HepG2 (cell line): ENCODE data around the gene ANKRD11. TPM values are rescaled to one million over a fixed set of nuclear protein-coding genes. Genes with fewer than 3 reads are reported as not detected.

Source experiments
- ATAC-seq: fragments of 200-7000 bp; cut with Tn5 transposase; 3 replicates; pipeline ENCODE4 v1.9.1; 2020; ENCODE audit warnings: mild to moderate bottlenecking, moderate library complexity
- BruUV-seq: library from RNA; stranded (reverse); fragments of 400-500 nt; replicated peaks from 2 replicates; lab custom pipeline; 2021; lab: Mats Ljungman, UMichigan
- CTCF ChIA-PET: fragments of 300-600 bp; formaldehyde crosslinking; extraction: SDS; loops from one replicate; lab custom pipeline; 2021; ENCODE audit warnings: low total read pairs, inconsistent platforms, low intra/inter-chr PET ratio; lab: Yijun Ruan, JAX
- POLR2A ChIA-PET: fragments of 350-600 bp; sonication (Branson Sonifier 250); formaldehyde crosslinking; loops from one replicate; lab custom pipeline; 2020; ENCODE audit warnings: antibody characterized with exemption, inconsistent platforms; lab: Yijun Ruan, JAX
- DNase-seq: peaks from one replicate; pipeline ENCODE4 v3.0.0-alpha.2; 2015; ENCODE audit warnings: low spot score
- FAIRE-seq: peaks from 3 replicates; lab custom pipeline; 2011; peaks lifted over from hg19 to GRCh38; lab: Jason Lieb, UNC
- H2AFZ ChIP-seq: one replicate; pipeline ENCODE4 v1.6.1; 2011; ENCODE audit warnings: low read length, inconsistent platforms
- H3K27ac ChIP-seq: fragments of 300-600 bp; 3 replicates; pipeline ENCODE4 v1.8.0; 2011; ENCODE audit warnings: mixed run types, mild to moderate bottlenecking, mixed read lengths, low read length, inconsistent platforms; ENCODE audit not compliant: insufficient read depth; ENCODE audit errors: extremely low read length
- H3K27me3 ChIP-seq, 2 experiments: fragments of 200-600 bp in 1 of 2; 2 replicates in 1 of 2; 3 replicates in 1 of 2; pipeline versions ENCODE4 v1.6.0 to v1.8.0; 2011; ENCODE audit warnings: low read length in 2 of 2, mild to moderate bottlenecking in 2 of 2, moderate library complexity in 2 of 2, inconsistent platforms in 1 of 2; ENCODE audit not compliant: insufficient read depth in 2 of 2, control insufficient read depth in 1 of 2
- H3K36me3 ChIP-seq, 2 experiments: fragments of 200-600 bp in 1 of 2; replicated peaks in 1 of 2; 2 replicates in 1 of 2; 3 replicates in 1 of 2; pipeline versions ENCODE4 v1.5.1 to v1.8.0; 2011; ENCODE audit warnings: low read length in 2 of 2, inconsistent platforms in 1 of 2; ENCODE audit not compliant: insufficient read depth in 2 of 2, control insufficient read depth in 1 of 2
- H3K4me1 ChIP-seq: 2 replicates; pipeline ENCODE4 v1.5.1; 2012; ENCODE audit warnings: low read length, inconsistent platforms; ENCODE audit not compliant: insufficient read depth
- H3K4me2 ChIP-seq: 2 replicates; pipeline ENCODE4 v1.6.0; 2011; ENCODE audit warnings: low read depth, low read length, inconsistent platforms
- H3K4me3 ChIP-seq, 3 experiments: fragments of 200-600 bp in 1 of 3; sonication (generic), shearing (Covaris generic) in 1 of 3; replicated peaks in 1 of 3; 2 replicates each; pipeline ENCODE4 v1.5.1; 2011 to 2016; ENCODE audit warnings: low read length in 3 of 3, inconsistent platforms in 2 of 3, low read depth in 2 of 3, mild to moderate bottlenecking in 2 of 3, control low read depth in 1 of 3, mixed read lengths in 1 of 3; ENCODE audit not compliant: insufficient read depth in 1 of 3
- H3K79me2 ChIP-seq: one replicate; pipeline ENCODE4 v1.6.1; 2011; ENCODE audit warnings: low read length, inconsistent platforms; ENCODE audit not compliant: insufficient read depth
- H3K9ac ChIP-seq: 2 replicates; pipeline ENCODE4 v1.6.0; 2011; ENCODE audit warnings: mild to moderate bottlenecking, low read depth, low read length, inconsistent platforms; ENCODE audit not compliant: insufficient read depth
- H3K9me3 ChIP-seq: 2 replicates; pipeline ENCODE4 v1.5.1; 2012; ENCODE audit warnings: mild to moderate bottlenecking, low read length
- H4K20me1 ChIP-seq: 2 replicates; pipeline ENCODE4 v1.6.0; 2011; ENCODE audit warnings: inconsistent platforms, mild to moderate bottlenecking, low read length, moderate library complexity; ENCODE audit not compliant: insufficient read depth
- CCDC6 ChIP-seq: sonication (generic); formaldehyde crosslinking; IDR thresholded peaks from 2 replicates; pipeline ENCODE4 v1.8.1; 2022; ENCODE audit warnings: mild to moderate bottlenecking, missing genetic modification reagents, moderate library complexity
- CHD2 ChIP-seq: IDR thresholded peaks from 2 replicates; pipeline ENCODE4 v1.6.1; 2011; ENCODE audit warnings: low read depth, low read length, improper control_type of control experiment
- NPAS2 ChIP-seq: sonication (generic); formaldehyde crosslinking; IDR thresholded peaks from 2 replicates; pipeline ENCODE4 v1.8.0; 2022; ENCODE audit warnings: mild to moderate bottlenecking, missing genetic modification reagents, borderline replicate concordance
- SP2 ChIP-seq: sonication (generic); formaldehyde crosslinking; IDR thresholded peaks from 2 replicates; pipeline ENCODE4 v1.5.1; 2020; ENCODE audit warnings: mild to moderate bottlenecking, missing genetic modification reagents
- SUZ12 ChIP-seq: fragments of 150-350 bp; IDR thresholded peaks from 2 replicates; pipeline ENCODE4 v1.6.1; 2014; ENCODE audit warnings: low read depth, low read length
- ZBTB21 ChIP-seq: sonication (generic); formaldehyde crosslinking; IDR thresholded peaks from 2 replicates; pipeline ENCODE4 v1.4.0; 2020; ENCODE audit warnings: missing genetic modification reagents
- ZHX1 ChIP-seq: sonication (generic); formaldehyde crosslinking; IDR thresholded peaks from 2 replicates; pipeline ENCODE4 v1.8.1; 2022; ENCODE audit warnings: low read depth, mild to moderate bottlenecking, missing genetic modification reagents
- ZNF17 ChIP-seq: sonication (generic); formaldehyde crosslinking; IDR thresholded peaks from 2 replicates; pipeline ENCODE4 v1.5.0; 2020; ENCODE audit warnings: mild to moderate bottlenecking, missing genetic modification reagents
- ZNF224 ChIP-seq: sonication (generic); formaldehyde crosslinking; IDR thresholded peaks from 2 replicates; pipeline ENCODE4 v1.5.0; 2020; ENCODE audit warnings: mild to moderate bottlenecking, missing genetic modification reagents
- ZNF382 ChIP-seq: sonication (generic); formaldehyde crosslinking; IDR thresholded peaks from 2 replicates; pipeline ENCODE4 v1.5.0; 2020; ENCODE audit warnings: missing genetic modification reagents, mild to moderate bottlenecking, borderline replicate concordance
- ZNF468 ChIP-seq: sonication (generic); formaldehyde crosslinking; IDR thresholded peaks from 2 replicates; pipeline ENCODE4 v1.8.0; 2022; ENCODE audit warnings: mild to moderate bottlenecking, moderate library complexity, missing genetic modification reagents
- ZNF577 ChIP-seq: sonication (generic); formaldehyde crosslinking; IDR thresholded peaks from 2 replicates; pipeline ENCODE4 v1.4.0; 2020; ENCODE audit warnings: mild to moderate bottlenecking, low read depth, missing genetic modification reagents, borderline replicate concordance
- ZNF598 ChIP-seq: sonication (generic); formaldehyde crosslinking; IDR thresholded peaks from 2 replicates; pipeline ENCODE4 v1.5.1; 2020; ENCODE audit warnings: mild to moderate bottlenecking, missing genetic modification reagents, borderline replicate concordance
- WGBS: methylation state at CpG from one replicate; pipeline ENCODE4 v1.1.6; 2017; ENCODE audit warnings: low lambda C conversion rate; 5-methylcytosine and 5-hydroxymethylcytosine counted together
- in situ Hi-C: cut with HindIII; loops from 2 replicates; pipeline ENCODE4 v1.10.0; 2017; ENCODE audit warnings: low pct_unique_long_range_greater_than_20kb; ENCODE audit not compliant: extremely low pct_ligation_motif_present
- intact Hi-C: fragments of 100-400 bp; cut with micrococcal nuclease; formaldehyde crosslinking; loops from one replicate; pipeline ENCODE4 v1.10.0; 2022; ENCODE audit not compliant: unreplicated experiment
- polyA plus RNA-seq, 8 experiments: library from polyadenylated mRNA; depleted of rRNA in 3 of 8; stranded (reverse) in 7 of 8; unstranded in 1 of 8; fragments of >200 nt; fragmentation: Illumina TruSeq in 4 of 8; extraction: Trizol in 4 of 8; gene quantifications; 2 replicates each; pipeline versions ENCODE4 v1.2.1 to v1.2.3, GENCODE V29; 2011 to 2016; ENCODE audit warnings: low read depth in 4 of 8, missing spikeins in 1 of 8, mixed read lengths in 1 of 8; ENCODE audit not compliant: insufficient read depth in 1 of 8
- total RNA-seq, 5 experiments: library from RNA; depleted of rRNA; stranded (reverse); fragments of >200 nt; fragmentation: Illumina TruSeq; extraction: Trizol; gene quantifications; 2 replicates each; pipeline ENCODE4 v1.2.3, GENCODE V29; 2016; ENCODE audit warnings: low read depth in 1 of 5
- TF ChIP-seq, protein P1 (sequence below): sonication (generic); formaldehyde crosslinking; IDR thresholded peaks from 2 replicates; pipeline ENCODE4 v1.8.0; 2022; ENCODE audit warnings: mild to moderate bottlenecking, missing genetic modification reagents, moderate library complexity
- TF ChIP-seq, protein P2 (sequence below): sonication (generic); formaldehyde crosslinking; IDR thresholded peaks from 2 replicates; pipeline ENCODE4 v1.5.1; 2020; ENCODE audit warnings: missing genetic modification reagents, mild to moderate bottlenecking, borderline replicate concordance

Gene ANKRD11
- total and polyA plus RNA-seq, 2 of the 13 experiments (the other 11 are each of a cell fraction or from before 2014, with no cell fraction given) = 21.4 to 38.4 TPM

- TF ChIP-seq CCDC6 (CRISPR knock-in tag) (no peak), SP2 (no peak), ZNF598 (CRISPR knock-in tag) (peak; percentile 75; the same call in 1 of the 2 replicates), ZNF468 (CRISPR knock-in tag) (no peak)
Measured at GRCh38 chr16:89505204-89506112, 15.1 kb upstream of the ANKRD11 start (continued).

- in situ Hi-C loops = no loop called here
- ATAC-seq (no peak), DNase-seq (no peak), FAIRE-seq (no peak)
- peaks cover 51% of the 10 kb centered on the region for H3K4me1 ChIP-seq
- peak overlapping the region in 1 of 3 experiments; percentile 74; a peak in 1 of 6 replicates for H3K4me3 ChIP-seq
- TF ChIP-seq, protein P1, sequence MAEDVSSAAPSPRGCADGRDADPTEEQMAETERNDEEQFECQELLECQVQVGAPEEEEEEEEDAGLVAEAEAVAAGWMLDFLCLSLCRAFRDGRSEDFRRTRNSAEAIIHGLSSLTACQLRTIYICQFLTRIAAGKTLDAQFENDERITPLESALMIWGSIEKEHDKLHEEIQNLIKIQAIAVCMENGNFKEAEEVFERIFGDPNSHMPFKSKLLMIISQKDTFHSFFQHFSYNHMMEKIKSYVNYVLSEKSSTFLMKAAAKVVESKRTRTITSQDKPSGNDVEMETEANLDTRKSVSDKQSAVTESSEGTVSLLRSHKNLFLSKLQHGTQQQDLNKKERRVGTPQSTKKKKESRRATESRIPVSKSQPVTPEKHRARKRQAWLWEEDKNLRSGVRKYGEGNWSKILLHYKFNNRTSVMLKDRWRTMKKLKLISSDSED (CRISPR knock-in tag) = no peak
- no peak for TF ChIP-seq CHD2
- TF ChIP-seq, protein P2, sequence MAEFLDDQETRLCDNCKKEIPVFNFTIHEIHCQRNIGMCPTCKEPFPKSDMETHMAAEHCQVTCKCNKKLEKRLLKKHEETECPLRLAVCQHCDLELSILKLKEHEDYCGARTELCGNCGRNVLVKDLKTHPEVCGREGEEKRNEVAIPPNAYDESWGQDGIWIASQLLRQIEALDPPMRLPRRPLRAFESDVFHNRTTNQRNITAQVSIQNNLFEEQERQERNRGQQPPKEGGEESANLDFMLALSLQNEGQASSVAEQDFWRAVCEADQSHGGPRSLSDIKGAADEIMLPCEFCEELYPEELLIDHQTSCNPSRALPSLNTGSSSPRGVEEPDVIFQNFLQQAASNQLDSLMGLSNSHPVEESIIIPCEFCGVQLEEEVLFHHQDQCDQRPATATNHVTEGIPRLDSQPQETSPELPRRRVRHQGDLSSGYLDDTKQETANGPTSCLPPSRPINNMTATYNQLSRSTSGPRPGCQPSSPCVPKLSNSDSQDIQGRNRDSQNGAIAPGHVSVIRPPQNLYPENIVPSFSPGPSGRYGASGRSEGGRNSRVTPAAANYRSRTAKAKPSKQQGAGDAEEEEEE (CRISPR knock-in tag) = no peak
- no peak for TF ChIP-seq ZNF382 (CRISPR knock-in tag)
- TF ChIP-seq ZBTB21 (CRISPR knock-in tag) = no peak
- TF ChIP-seq NPAS2 = no peak
- no peak for TF ChIP-seq ZNF17 (CRISPR knock-in tag)
- no peak for TF ChIP-seq ZNF577 (CRISPR knock-in tag)
- no peak for TF ChIP-seq SUZ12
- TF ChIP-seq ZHX1 = no peak
- TF ChIP-seq ZNF224 = no peak
- H3K9me3 ChIP-seq = no peaks in the 10 kb centered on the region
- ChIA-PET CTCF (no interaction called here), POLR2A (interaction anchor here (0.7 to 2.7 kb wide), 4 partner anchors 9 to 67 kb away, joined by 3 to 13 read pairs (median 6); no protein-coding TSS in a partner anchor)
- H3K27me3 ChIP-seq = no peaks in the 10 kb centered on the region; a peak in 1 of 5 replicates
- peak overlapping the region; percentile 79; the same call in 1 of the 2 replicates for H3K9ac ChIP-seq
- no peaks in the 10 kb centered on the region for H3K36me3 ChIP-seq
- peaks cover 6% of the 10 kb centered on the region for H4K20me1 ChIP-seq
- no peak overlapping the region for H2AFZ ChIP-seq
- 64% methylated on average over 7 of the region's 7 CpGs for WGBS
- peaks cover 25% of the 10 kb centered on the region for H3K79me2 ChIP-seq
- peak overlapping the region; percentile 94 for H3K27ac ChIP-seq
- intact Hi-C loops = loop anchor here (2.0 kb wide), 1 partner anchor 13 kb away; the partner anchor contains the start of gene ANKRD11
- H3K4me2 ChIP-seq = peak overlapping the region; percentile 99
- no TSS peak for BruUV-seq
Measured at GRCh38 chr16:89504091-89504490, 13.7 kb upstream of the ANKRD11 start.
